ENCODE results near the gene GLI1. TPM values are rescaled to one million over a fixed set of nuclear protein-coding genes. Genes with fewer than 3 reads are reported as not detected.
"Not testable (repeated sequence)": the region's sequence is repeated elsewhere in the genome, so short reads cannot be mapped to it uniquely, and the experiment has no call there.

Gene GLI1
- total RNA-seq, 2 donors from 2014 or later, result 0.97 to 1.2 TPM

DNA sequence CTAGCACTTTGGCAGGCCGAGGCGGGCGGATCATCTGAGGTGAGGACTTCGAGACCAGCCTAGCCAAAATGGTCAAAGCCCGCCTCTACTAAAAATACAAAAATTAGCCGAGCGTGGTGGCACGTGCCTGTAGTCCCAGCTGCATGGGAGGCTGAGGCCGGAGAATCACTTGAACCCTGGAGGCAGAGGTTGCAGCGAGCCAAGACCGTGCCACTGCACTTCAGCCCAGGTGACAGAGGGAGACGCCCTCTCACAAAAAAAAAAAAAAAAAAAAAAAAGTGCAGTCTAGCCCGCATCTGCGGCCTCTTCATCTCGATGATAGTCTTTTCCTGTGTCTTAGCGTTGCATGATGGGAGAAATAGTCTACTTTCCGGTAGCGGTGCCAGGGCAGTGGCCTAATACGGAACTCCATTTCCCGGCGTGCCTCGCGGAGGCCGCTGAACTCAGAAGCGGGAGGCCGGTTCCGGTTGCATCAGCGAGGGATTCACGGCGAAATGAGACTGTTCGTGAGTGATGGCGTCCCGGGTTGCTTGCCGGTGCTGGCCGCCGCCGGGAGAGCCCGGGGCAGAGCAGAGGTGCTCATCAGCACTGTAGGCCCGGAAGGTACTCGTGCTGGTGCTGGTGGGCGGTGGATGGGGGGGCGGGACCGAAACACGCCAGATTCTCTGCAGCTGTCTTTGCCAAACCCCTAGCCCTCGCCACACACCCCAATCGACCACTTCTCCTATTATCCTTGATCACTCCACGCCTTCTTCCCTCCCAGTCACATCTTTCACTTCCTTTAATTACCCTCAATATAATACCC, 28.2 kb downstream of the GLI1 start, which contains the start of gene MARS1:
TSS of gene MARS1 (plus strand) at position 472 of the 805 bp plus-strand sequence. CDS start at position 495, 23 bp downstream.
- intact Hi-C loops (cut with DNase I), result no loop called here
- DNase-seq, result peak; percentile 97
- peak; percentile 98 to 99 for ATAC-seq

DNA sequence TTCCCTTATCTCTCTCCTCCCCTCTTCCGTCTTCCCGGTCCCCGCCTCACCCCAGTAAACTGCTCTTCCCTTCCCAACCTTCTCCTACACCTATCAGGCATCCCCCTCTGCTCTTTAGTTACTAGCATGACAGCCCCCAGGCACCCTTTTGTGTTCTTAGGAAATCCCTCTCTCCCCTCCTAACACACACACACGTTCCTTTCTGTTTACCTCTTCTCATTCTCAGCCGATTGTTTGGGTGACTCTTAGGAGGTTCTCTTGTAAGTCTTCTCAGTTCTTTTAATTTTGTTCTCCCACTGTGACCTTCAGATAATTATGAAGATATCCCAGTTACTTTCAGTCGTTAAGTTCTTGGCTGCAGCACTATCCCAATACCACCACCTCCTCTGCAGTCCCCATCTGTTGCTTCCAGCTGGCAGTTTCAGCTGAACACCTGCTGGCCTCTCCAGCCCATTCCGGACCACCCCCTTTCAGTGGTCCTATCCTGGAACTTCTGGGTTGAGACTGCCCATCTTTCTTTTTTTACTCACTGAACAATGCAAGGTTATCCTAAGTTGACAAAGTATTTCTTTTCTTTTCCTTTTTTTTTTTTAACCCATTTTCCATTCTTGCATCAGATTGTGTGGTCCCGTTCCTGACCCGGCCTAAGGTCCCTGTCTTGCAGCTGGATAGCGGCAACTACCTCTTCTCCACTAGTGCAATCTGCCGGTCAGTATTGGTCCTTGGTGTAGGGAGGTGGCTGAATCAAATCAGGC, 29.0 kb downstream of the GLI1 start:
- ATAC-seq (peak in 1 of 2 donors; percentile 28), DNase-seq (no peak)
- intact Hi-C loops (cut with DNase I), result no loop called here

DNA sequence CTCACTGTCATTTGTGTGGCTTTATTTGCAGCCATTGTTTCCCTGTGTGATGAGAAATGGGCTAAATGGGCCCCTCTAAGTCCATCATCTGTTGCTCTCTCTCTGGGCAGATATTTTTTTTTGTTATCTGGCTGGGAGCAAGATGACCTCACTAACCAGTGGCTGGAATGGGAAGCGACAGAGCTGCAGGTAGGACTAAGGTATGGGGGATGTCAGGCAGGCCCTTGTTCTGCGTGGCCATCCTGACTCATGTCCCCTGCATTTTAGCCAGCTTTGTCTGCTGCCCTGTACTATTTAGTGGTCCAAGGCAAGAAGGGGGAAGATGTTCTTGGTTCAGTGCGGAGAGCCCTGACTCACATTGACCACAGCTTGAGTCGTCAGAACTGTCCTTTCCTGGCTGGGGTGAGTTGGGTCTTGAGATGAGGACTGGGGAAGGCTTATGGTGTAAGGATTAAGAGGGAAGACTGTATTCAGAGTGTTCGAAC, 29.6 kb downstream of the GLI1 start:
- DNase-seq (no peak), ATAC-seq (no peak)
- intact Hi-C loops (cut with DNase I), result no loop called here

DNA sequence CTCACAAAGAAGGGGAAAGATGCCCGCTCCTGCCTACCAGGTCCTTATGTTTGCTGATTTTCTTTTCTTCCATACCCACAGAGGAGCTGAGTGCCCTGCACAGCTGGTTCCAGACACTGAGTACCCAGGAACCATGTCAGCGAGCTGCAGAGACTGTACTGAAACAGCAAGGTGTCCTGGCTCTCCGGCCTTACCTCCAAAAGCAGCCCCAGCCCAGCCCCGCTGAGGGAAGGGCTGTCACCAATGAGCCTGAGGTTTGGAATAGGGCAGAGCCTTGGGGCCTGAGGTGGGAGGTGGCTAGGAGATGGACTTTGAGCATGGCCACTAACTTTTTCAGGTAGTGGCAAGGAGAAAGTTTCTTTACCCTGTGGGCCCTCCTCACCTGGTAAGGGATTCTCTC, 30.5 kb downstream of the GLI1 start:
- ATAC-seq, result no peak
- intact Hi-C loops (cut with DNase I), result no loop called here
- no peak for DNase-seq

DNA sequence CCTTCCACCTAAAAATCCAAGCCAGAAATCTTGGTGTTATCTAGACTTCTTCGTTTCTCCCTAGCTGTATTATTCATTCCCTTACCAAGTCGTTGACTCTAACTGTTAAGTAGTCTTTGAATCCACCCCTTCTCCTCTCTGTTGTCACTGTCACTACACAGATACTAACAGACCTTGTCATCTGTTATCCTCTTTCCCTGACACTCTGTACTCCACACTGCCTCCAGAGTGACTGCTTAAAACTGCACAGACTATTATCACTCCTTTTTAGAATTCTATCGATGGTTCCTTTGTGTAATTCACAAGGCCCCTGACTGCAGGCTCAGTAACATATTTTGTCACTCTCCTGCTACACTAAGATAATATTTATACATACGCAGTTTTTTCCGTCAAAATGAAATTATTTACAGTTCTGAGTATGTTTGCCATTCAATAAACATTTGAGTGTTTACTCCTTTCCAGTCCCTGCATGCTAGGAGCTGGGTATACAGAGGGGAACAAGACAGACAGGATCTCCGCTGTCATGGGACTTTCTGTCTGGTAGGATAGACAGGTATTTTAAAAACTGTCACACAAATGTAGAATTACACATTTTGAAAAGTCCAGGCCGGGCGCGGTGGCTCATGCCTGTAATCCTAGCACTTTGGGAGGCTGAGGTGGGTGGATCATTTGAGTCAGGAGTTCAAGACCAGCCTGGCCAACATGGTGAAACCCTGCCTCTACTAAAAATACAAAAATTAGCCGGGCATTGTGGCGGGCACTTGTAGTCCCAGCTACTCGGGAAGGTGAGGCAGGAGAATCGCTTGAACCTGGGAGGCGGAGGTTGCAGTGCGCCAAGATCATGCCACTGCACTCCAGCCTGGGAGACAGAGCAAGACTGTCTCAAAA, 32.1 kb downstream of the GLI1 start:
- no peak for ATAC-seq
- intact Hi-C loops (cut with DNase I), result no loop called here
- no peak for DNase-seq

DNA sequence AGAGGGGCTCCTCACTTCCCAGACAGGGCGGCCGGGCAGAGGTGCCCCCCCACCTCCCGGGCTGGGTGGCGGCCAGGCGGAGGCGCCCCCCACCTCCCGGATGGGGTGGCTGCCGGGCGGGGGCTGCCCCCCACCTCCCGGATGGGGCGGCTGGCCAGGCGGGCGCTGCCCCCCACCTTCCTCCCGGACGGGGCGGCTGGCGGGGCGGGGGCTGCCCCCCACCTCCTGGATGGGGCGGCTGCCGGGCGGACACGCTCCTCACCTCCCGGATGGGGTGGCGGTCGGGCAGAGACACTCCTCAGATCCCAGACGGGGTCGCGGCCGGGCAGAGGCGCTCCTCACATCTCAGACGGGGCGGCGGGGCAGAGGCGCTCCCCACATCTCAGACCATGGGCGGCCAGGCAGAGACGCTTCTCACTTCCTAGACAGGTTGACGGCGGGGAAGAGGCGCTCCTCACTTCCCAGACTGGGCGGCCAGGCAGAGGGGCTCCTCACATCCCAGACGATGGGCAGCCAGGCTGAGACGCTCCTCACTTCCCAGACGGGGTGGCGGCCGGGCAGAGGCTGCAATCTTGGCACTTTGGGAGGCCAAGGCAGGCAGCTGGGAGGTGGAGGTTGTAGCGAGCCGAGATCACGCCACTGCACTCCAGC, 35.6 kb downstream of the GLI1 start:
- DNase-seq; intact Hi-C loops (cut with DNase I); ATAC-seq: not testable (repeated sequence)

DNA sequence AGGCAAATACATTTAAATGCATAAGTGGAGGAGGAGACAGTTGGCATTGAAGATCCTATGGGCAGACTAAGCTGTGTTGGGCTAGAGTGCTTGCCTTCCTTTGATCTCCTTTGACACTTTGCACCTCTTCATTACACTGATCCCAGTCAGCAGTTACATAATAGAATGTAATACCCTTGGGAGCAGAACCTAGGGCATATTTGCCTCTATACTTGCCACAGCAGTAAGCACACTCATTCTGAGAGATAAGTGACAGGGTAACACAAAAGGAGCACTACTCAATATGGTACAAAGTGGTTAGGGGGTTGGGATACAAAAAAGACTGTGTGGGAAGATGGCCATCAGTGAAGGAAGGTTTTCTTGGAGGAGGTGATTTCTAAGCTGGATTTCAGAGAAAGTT, 37.2 kb downstream of the GLI1 start:
- no peak for DNase-seq
- intact Hi-C loops (cut with DNase I), result no loop called here

DNA sequence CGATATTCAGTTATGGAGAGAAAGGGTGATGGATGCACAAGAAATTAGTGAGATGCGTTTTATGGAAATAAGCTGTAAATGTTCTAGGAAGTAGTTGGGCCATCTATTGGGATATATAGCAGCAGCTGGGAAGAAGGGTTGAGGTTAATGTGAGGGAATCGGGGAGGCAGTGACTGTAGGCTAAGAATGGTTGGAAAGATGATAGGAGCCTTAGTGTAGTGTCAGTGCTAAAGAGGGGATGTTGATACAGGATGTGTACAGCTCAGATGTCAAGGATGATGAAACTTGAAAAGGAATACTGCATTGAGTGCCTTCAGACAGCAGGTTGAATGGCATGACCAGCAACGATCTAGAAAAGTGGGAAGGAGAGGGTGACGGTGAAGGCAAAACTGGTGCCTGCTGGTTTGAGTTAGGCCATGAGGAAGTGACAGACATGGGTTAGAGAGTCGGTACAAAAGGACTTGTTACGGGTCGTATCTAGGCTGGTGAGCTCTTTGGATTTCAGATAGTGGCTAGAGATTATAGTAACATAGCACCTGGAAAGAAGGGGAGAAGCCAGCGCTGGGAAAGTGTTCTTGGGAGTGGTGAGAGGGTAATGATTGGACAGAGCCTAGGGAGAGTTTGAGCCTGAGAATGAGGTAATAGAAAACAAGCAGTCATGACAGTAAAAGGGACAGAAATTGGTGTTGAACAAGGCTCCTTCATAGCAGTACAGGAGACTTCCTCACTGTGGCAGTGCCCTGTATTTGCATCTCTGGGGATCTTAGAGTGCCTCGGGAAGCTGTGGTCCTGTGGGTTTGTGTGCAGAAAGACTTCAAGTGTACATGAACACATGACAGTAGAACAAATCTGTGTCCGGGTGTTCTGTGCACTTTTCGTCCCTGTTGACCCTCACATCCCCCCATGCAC, 37.9 kb downstream of the GLI1 start:
- no peak for ATAC-seq
- DNase-seq, result no peak
- intact Hi-C loops (cut with DNase I), result no loop called here

More for the DNA sequence above, 37.2 kb downstream of the GLI1 start:
- ATAC-seq, result no peak

DNA sequence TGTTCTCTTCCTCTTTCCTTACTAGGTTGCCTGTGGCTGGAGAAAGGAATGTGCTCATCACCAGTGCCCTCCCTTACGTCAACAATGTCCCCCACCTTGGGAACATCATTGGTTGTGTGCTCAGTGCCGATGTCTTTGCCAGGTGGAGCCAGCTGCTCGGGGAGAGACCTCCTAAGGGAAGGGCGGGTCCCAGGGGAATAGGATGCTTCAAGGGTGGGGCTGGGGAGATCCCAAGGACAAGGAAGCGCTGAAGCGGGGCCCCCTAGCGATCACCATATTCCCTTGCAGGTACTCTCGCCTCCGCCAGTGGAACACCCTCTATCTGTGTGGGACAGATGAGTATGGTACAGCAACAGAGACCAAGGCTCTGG, 38.5 kb downstream of the GLI1 start:
- DNase-seq (no peak), ATAC-seq (no peak)
- intact Hi-C loops (cut with DNase I), result no loop called here

DNA sequence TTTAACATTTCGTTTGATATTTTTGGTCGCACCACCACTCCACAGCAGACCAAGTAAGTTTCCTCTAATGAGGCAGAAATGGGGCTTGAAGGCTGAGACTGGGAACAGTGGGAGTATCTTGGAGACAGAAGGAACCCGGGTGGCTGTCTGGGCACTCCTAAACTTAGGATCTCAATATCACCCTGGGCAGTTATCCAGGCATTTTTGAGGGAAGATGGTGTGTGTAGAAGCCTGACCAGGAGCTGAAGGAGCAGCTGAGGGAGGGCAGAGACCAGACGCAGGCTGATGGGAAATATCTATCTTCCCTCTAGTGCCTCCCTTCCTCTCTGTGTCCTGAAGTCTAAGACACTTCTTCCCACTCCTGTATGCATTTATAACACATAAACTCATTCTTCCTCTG, 39.0 kb downstream of the GLI1 start:
- DNase-seq (no peak), ATAC-seq (no peak)
- intact Hi-C loops (cut with DNase I), result no loop called here

DNA sequence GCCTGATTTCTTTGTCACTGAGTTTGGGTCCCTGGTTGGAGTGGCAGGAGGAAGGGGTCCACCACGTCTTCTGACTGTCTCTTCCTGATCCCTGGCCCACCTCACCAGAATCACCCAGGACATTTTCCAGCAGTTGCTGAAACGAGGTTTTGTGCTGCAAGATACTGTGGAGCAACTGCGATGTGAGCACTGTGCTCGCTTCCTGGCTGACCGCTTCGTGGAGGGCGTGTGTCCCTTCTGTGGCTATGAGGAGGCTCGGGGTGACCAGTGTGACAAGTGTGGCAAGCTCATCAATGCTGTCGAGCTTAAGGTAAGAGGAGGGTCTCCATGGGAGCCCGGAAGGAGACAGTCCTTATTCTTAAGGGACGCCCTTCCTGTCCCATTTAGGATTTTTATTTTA, 40.6 kb downstream of the GLI1 start:
- intact Hi-C loops (cut with DNase I), result no loop called here
- ATAC-seq (no peak), DNase-seq (no peak)

DNA sequence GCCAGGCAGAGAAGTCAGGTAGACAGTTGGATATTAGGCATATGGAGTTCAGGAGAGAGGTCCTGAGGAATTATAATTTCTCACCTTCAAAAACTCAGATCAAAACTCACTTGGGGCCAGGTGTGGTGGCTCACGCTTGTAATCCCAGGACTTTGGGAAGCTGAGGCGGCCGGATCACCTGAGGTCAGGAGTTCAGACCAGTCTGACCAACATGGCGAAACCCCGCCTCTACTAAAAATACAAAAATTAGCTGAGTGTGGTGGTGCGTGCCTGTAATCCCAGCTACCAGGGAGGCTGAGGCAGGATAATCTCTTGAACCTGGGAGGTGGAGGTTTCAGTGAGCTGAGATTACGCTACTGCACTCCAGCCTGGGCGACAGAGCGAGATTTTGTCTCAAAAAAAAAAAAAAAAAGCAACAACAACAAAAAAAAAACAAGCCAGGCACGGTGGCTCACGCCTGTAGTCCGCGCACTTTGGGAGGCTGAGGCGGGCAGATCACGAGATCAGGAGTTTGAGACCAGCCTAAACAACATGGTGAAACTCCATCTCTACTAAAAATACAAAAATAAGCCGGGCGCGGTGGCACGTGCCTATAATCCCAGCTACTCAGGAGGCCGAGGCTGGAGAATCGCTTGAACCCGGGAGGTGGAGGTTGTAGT, 42.9 kb downstream of the GLI1 start:
- ATAC-seq; DNase-seq; intact Hi-C loops (cut with DNase I): not testable (repeated sequence)

DNA sequence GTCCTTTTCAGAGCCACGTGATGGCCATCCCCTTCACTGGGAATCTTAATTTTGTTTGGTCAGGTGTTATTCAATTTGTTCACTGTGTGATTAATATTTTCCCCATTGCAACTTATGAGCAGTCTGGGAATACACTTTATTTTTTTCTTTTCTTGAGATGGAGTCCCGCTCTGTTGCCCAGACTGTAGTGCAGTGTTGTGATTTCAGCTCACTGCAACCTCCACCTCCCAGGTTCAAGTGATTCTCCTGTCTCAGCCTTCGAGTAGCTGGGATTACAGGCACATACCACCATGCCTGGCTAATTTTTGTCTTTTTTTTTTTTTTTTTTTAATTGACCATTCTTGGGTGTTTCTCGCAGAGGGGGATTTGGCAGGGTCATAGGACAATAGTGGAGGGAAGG, 47.0 kb downstream of the GLI1 start:
- intact Hi-C loops (cut with DNase I); ATAC-seq; DNase-seq: not testable (repeated sequence)

DNA sequence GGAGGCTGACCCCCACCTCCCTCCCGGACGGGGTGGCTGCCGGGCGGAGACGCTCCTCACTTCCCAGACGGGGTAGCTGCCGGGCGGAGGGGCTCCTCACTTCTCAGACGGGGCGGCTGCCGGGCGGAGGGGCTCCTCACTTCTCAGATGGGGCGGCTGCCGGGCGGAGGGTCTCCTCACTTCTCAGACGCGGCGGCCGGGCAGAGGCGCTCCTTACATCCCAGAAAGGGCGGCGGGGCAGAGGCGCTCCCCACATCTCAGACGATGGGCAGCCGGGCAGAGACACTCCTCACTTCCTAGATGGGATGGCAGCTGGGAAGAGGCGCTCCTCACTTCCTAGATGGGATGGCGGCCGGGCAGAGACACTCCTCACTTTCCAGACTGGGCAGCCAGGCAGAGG, 48.2 kb downstream of the GLI1 start:
- DNase-seq; ATAC-seq; intact Hi-C loops (cut with DNase I): not testable (repeated sequence)

DNA sequence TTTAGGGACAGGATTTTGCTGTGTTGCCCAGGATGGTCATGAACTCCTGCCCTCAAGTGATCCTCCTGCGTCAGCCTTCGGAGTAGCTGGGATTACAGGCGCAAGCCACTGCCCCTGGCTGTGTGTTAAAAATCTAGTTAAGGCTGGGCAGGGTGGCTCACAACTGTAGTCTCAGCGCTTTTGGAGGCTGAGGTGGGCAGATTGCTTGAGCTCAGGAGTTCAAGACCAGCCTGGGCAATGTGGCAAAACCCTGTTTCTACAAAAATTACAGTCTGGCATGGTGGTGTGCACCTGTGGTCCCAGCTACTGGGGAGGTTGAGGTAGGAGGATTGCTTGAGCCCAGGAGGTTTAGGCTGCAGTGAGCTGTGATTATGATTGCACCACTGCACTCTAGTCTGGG, 51.6 kb downstream of the GLI1 start:
- ATAC-seq (no peak), DNase-seq (no peak)
- intact Hi-C loops (cut with DNase I), result no loop called here

DNA sequence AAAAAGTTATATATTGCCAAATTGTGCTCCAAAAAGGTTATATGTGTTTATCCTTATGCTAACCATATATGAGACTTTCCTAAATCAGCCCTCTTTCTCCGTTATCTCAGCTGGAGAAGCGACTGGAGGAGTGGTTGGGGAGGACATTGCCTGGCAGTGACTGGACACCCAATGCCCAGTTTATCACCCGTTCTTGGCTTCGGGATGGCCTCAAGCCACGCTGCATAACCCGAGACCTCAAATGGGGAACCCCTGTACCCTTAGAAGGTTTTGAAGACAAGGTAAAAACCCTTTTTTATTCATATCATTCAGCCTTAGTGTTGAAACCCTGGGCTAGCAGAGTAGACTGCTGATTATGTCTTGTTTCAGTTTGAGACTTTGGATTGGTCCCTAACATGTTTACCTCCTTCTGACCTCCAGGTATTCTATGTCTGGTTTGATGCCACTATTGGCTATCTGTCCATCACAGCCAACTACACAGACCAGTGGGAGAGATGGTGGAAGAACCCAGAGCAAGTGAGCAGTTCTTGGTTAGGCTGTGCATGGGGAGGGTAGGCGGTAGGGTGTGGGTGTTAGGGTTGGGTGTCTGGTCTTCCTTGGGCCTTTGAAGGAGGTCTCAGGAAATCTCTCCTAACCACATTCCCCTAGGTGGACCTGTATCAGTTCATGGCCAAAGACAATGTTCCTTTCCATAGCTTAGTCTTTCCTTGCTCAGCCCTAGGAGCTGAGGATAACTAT, 52.2 kb downstream of the GLI1 start:
- ATAC-seq, result no peak
- intact Hi-C loops (cut with DNase I), result no loop called here

DNA sequence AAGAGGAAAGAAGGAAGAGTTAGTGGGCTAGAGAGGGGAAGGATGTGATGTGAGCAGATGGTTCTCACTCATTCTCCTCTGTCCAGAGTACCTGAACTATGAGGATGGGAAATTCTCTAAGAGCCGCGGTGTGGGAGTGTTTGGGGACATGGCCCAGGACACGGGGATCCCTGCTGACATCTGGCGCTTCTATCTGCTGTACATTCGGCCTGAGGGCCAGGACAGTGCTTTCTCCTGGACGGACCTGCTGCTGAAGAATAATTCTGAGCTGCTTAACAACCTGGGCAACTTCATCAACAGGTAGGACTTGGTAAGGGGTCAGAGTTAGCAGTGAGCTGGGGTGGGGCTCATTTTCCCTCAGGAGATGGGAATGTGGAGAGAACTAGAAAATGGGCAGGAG, 53.1 kb downstream of the GLI1 start:
- no peak for ATAC-seq
- intact Hi-C loops (cut with DNase I), result no loop called here
- no peak for DNase-seq

More for the DNA sequence above, 52.2 kb downstream of the GLI1 start:
- DNase-seq, result no peak
